Measurements from ENCODE around the gene ZNF799. TPM values are rescaled to one million over a fixed set of nuclear protein-coding genes. Genes with fewer than 3 reads are reported as not detected.
"Not testable (repeated sequence)": the region's sequence is repeated elsewhere in the genome, so short reads cannot be mapped to it uniquely, and the experiment has no call there.

The ZNF799 gene
- total RNA-seq, 3 donors from 2014 or later, result 6.0 to 7.4 (median 7.3) TPM

DNA sequence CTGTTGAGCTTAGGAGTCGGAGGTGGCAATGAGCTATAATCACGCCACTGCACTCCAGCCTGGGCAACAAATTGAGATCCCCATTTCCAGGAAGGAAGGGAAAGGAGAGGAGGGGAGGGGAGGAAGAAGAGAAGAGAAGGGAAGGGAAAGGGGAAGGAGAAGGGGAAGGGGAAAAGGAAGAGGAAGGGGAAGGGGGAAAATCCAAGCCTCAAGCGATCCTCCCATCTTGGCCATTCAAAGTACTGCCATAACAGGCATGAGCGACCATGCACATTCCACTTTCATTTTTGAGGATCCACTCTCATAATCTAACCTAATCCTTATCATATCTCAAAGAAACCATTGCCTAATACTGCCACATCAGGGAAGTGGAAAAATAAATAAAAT is 24.8 kb upstream of the ZNF799 start:
- H3K4me3 ChIP-seq, result no peak overlapping the region
- peaks cover 31% of the 10 kb centered on the region for H3K9me3 ChIP-seq
- intact Hi-C loops (cut with DNase I, micrococcal nuclease), result no loop called here
- ATAC-seq, result no peak
- peaks cover 2% of the 10 kb centered on the region for H3K36me3 ChIP-seq (ENCODE audit: low read depth)
- H3K4me1 ChIP-seq (ENCODE audit: low read depth), result no peaks in the 10 kb centered on the region
- TF ChIP-seq, protein P1, sequence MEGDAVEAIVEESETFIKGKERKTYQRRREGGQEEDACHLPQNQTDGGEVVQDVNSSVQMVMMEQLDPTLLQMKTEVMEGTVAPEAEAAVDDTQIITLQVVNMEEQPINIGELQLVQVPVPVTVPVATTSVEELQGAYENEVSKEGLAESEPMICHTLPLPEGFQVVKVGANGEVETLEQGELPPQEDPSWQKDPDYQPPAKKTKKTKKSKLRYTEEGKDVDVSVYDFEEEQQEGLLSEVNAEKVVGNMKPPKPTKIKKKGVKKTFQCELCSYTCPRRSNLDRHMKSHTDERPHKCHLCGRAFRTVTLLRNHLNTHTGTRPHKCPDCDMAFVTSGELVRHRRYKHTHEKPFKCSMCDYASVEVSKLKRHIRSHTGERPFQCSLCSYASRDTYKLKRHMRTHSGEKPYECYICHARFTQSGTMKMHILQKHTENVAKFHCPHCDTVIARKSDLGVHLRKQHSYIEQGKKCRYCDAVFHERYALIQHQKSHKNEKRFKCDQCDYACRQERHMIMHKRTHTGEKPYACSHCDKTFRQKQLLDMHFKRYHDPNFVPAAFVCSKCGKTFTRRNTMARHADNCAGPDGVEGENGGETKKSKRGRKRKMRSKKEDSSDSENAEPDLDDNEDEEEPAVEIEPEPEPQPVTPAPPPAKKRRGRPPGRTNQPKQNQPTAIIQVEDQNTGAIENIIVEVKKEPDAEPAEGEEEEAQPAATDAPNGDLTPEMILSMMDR (IDR thresholded peaks at IDR 0.05), result no peak
- no peak for DNase-seq

DNA sequence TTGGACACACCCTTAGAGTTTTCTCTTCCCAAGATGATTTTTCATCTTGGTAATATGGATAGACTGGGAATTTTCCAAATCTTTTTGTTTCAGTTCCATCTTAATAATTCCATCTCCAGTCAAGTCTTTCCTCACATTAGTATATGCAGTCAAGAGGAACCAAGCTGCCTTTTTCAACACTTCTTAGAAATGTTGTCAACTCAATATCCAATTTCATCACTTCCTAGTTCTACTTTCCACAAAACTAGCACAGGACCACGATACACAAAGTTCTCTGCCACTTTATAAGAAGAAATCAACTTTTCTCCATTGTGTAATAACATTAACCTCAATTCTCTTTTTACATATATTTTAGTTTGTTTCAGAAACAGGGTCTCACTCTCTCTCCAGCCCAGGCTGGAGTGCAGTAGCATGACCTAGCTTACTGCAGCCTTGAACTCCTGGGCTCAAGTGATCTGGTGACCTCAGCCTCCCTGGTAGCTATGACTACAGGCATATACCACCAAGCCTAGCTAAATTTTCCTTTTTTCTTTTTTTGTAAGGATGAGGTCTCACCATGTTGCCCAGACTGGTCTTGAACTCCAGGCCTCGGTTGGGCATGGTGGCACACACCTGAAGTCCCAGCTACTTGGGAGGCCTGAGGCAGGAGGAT is 24.3 kb upstream of the ZNF799 start:
- no peak for DNase-seq
- Histone ChIP-seq H3K9me3 (peaks cover 26% of the 10 kb centered on the region), H3K36me3 (ENCODE audit: low read depth) (no peaks in the 10 kb centered on the region), H3K4me1 (ENCODE audit: low read depth) (no peaks in the 10 kb centered on the region), H3K4me3 (no peak overlapping the region)
- TF ChIP-seq, protein P1 (IDR thresholded peaks at IDR 0.05), result no peak
- intact Hi-C loops (cut with DNase I, micrococcal nuclease), result no loop called here
- no peak for ATAC-seq

DNA sequence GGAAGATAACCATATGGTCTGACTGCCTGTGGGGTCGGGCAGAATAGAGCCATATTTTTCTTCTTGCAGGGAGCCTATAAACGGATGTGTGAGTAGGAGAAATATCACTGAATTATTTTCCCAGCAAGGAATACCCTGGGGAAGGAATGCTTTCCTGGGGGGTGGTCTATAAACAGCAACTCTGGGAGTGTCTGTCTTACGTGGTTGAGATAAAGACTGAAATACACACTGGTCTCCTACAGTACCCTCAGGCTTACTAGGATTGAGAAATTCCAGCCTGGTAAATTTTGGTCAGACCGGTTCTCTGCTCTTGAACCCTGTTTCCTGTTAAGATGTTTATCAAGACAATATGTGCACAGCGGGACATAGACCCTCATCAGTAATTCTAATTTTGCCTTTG is 16.2 kb upstream of the ZNF799 start:
- H3K4me3 ChIP-seq; ATAC-seq; DNase-seq; H3K4me1 ChIP-seq (ENCODE audit: low read depth); intact Hi-C loops (cut with DNase I, micrococcal nuclease); H3K36me3 ChIP-seq (ENCODE audit: low read depth): not testable (repeated sequence)
- peaks cover 14% of the 10 kb centered on the region for H3K9me3 ChIP-seq

DNA sequence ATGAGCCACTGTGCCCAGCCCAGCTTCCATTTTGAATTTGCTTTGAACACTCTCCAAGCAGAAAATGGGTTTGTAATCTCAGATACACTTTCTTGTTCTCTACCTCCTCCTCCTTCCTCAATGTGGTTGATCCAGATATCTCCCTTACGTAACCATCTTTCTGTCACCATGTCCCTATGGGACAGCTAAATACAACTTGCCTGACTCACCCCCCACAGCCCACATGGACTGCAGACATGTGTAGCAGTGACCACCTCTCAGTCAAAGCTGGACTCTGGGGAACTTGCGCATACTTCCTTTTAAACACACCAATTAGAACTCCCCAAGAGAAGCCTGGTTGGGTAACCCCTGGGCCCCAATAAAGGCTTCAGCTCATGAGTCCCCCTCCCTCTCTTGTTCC is 10.8 kb upstream of the ZNF799 start:
- Histone ChIP-seq H3K9me3 (no peaks in the 10 kb centered on the region), H3K36me3 (ENCODE audit: low read depth) (no peaks in the 10 kb centered on the region), H3K4me1 (ENCODE audit: low read depth) (no peaks in the 10 kb centered on the region), H3K4me3 (no peak overlapping the region)
- ATAC-seq, result no peak
- no peak for DNase-seq
- intact Hi-C loops (cut with DNase I, micrococcal nuclease), result no loop called here
- TF ChIP-seq, protein P1 (IDR thresholded peaks at IDR 0.05), result no peak

DNA sequence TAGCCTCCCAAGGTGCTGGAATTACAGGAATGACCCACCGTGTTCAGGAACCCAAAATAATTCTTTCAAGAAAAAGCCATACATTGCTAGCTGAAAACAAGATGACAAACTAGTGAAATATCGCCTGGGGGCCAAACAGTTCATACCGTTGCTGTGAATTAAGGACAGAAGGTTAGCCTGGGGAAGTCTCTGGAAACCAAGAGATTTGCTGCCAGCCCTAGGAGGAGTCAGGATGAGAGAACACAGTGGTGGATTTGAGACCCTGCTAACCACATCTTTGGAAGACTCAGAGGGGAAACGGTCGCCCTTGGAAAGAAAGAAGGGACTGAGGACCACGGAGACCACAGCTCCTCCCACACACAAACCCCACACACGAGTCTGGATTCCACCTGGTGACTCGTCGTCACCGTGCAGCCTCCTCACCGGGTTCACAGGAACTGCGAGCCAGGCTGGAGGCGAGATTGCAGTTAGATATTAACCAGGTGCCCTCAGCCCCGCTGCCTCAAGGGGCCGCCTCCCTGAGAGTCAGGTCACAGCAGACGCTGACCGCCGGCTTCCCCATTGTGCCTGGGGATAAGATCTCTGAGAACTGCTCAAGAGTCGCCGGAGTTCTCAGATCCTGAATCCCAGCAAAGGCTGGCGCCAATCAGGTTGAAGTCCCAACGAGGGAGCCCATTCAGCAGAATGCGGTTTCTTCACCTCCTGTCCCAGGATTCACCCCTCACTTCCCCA is 1.0 kb downstream of the ZNF799 start:
- H3K4me3 ChIP-seq, result peak overlapping the region; percentile 75
- H3K4me1 ChIP-seq (ENCODE audit: low read depth); H3K36me3 ChIP-seq (ENCODE audit: low read depth); intact Hi-C loops (cut with DNase I, micrococcal nuclease); H3K9me3 ChIP-seq: not testable (repeated sequence)
- peak; percentile 72 for ATAC-seq
- peak; percentile 57 to 73 (median 68) for DNase-seq

DNA sequence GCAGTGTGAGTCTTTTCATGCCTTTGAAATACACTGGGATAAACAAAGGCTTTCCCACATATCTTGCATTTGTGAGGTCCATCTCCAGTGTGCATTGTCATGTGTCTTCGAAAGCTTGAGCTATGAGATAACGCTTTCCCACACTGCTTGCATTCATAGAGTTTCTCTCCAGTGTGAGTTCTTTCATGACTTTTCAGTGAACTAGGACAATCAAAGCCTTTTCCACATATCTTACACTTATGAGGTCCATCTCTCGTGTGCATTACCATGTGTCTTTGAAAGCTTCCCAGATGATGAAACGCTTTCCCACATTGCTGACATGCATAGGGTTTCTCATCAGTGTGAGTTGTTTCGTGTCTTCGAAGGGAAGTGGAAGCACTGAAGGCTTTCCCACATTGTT is 9.9 kb downstream of the ZNF799 start:
- intact Hi-C loops (cut with DNase I, micrococcal nuclease); H3K4me3 ChIP-seq; DNase-seq; ATAC-seq; H3K36me3 ChIP-seq (ENCODE audit: low read depth); H3K4me1 ChIP-seq (ENCODE audit: low read depth): not testable (repeated sequence)
- peaks cover 27% of the 10 kb centered on the region for H3K9me3 ChIP-seq

DNA sequence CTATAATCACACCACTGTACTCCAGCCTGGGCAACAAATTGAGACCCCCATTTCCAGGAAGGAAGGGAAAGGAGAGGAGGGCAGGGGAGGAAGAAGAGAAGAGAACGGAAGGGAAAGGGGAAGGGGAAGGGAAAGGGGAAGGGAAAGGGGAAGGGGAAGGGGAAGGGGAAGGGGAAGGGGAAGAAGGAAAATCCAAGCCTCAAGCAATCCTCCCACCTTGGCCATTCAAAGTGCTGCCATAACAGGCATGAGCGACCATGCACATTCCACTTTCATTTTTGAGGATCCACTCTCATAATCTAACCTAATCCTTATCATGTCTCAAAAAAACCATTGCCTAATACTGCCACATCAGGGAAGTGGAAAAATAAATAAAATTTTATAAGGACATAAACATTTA is 14.7 kb downstream of the ZNF799 start:
- ATAC-seq; H3K36me3 ChIP-seq (ENCODE audit: low read depth); H3K4me1 ChIP-seq (ENCODE audit: low read depth); DNase-seq; H3K4me3 ChIP-seq; intact Hi-C loops (cut with DNase I, micrococcal nuclease): not testable (repeated sequence)
- peaks cover 25% of the 10 kb centered on the region for H3K9me3 ChIP-seq
